Prostate gland (tissue), 2 donors: ENCODE results near the gene ADISSP.

ENCODE experiments used
- CTCF ChIP-seq, 4 experiments: fragments of 200-600 bp in 2 of 4; fragments of 450-650 bp in 2 of 4; sonication (generic) in 2 of 4; IDR thresholded peaks; 1 replicate in 3 of 4; 2 replicates in 1 of 4; pipeline ENCODE4 v1.5.1; 2016 to 2019; ENCODE audit warnings: antibody characterized with exemption in 4 of 4, mild to moderate bottlenecking in 2 of 4, moderate library complexity in 2 of 4
- POLR2A ChIP-seq: fragments of 450-650 bp; IDR thresholded peaks from one replicate; pipeline ENCODE4 v1.6.1; 2016; ENCODE audit warnings: antibody characterized with exemption, mild to moderate bottlenecking
- POLR2AphosphoS5 ChIP-seq: sonication (generic); formaldehyde crosslinking; IDR thresholded peaks from one replicate; pipeline ENCODE4 v1.6.1; 2017; ENCODE audit warnings: antibody characterized with exemption

- no peak for TF ChIP-seq CTCF (IDR thresholded peaks at IDR 0.05)
- TF ChIP-seq POLR2A, result no peak
- TF ChIP-seq POLR2AphosphoS5, result no peak
Observed at GRCh38 chr20:3705491-3705969, 62.0 kb downstream of the ADISSP start.
